Activated CD4-positive, alpha-beta T cell treated with anti-CD3 and anti-CD28 coated beads for 1 hour (primary cell): Measurements from ENCODE around the gene MED9.

Source experiments
- DNase-seq: peaks from one replicate; pipeline ENCODE4 v3.0.0-alpha.2; 2020

Gene MED9

GRCh38 chr17:17540935-17541639 lies 64.3 kb downstream of the MED9 start:
- no peak for DNase-seq

- DNase-seq, result no peak
These were observed 64.8 kb downstream of the MED9 start for GRCh38 chr17:17541640-17542001.
